ENCODE results near the gene CMPK2. TPM values are rescaled to one million over a fixed set of nuclear protein-coding genes. Genes with fewer than 3 reads are reported as not detected.
"Not testable (repeated sequence)": the region's sequence is repeated elsewhere in the genome, so short reads cannot be mapped to it uniquely, and the experiment has no call there.

The CMPK2 gene
- total and polyA plus RNA-seq, 2 donors from 2014 or later: 2.8 to 4.5 TPM

- H3K36me3 ChIP-seq (ENCODE audit: control insufficient read depth in 2 of 3, insufficient read depth in 3 of 3, low read length in 3 of 3): no peaks in the 10 kb centered on the region
- no peak for DNase-seq
- no peak overlapping the region for H3K27ac ChIP-seq (ENCODE audit: low read depth in 2 of 2, low read length in 2 of 2)
Observed at GRCh38 chr2:6908291-6908690, 42.6 kb upstream of the CMPK2 start.

GRCh38 chr2:6906165-6906741 lies 40.5 kb upstream of the CMPK2 start:
- H3K9me3 ChIP-seq (ENCODE audit: control insufficient read depth in 2 of 3, insufficient read depth in 1 of 3, low read length in 3 of 3): no peaks in the 10 kb centered on the region
- intact Hi-C loops (cut with DNase I): no loop called here
- H3K36me3 ChIP-seq (ENCODE audit: control insufficient read depth in 2 of 3, insufficient read depth in 3 of 3, low read length in 3 of 3): no peaks in the 10 kb centered on the region
- H3K27ac ChIP-seq (ENCODE audit: low read depth in 2 of 2, low read length in 2 of 2): no peak overlapping the region
- no peaks in the 10 kb centered on the region for H3K27me3 ChIP-seq (ENCODE audit: control insufficient read depth, insufficient read depth, low read length)
- no peak for TF ChIP-seq CTCF (IDR thresholded peaks at IDR 0.05; ENCODE audit: borderline replicate concordance, extremely low read depth, insufficient read depth)
- FAIRE-seq: no peak
- H3K4me1 ChIP-seq (ENCODE audit: control insufficient read depth in 2 of 3, insufficient read depth in 2 of 3, low read depth in 1 of 3, low read length in 3 of 3): no peaks in the 10 kb centered on the region
- DNase-seq: no peak
- no peak overlapping the region for H3K9ac ChIP-seq (ENCODE audit: low read length in 3 of 3)
- H3K4me3 ChIP-seq (ENCODE audit: low read length in 3 of 3): no peak overlapping the region

More at GRCh38 chr2:6908291-6908690, 42.6 kb upstream of the CMPK2 start:
- Histone ChIP-seq H3K9me3 (ENCODE audit: control insufficient read depth in 2 of 3, insufficient read depth in 1 of 3, low read length in 3 of 3) (no peaks in the 10 kb centered on the region), H3K9ac (ENCODE audit: low read length in 3 of 3) (no peak overlapping the region), H3K4me3 (ENCODE audit: low read length in 3 of 3) (no peak overlapping the region), H3K27me3 (ENCODE audit: control insufficient read depth, insufficient read depth, low read length) (no peaks in the 10 kb centered on the region), H3K4me1 (ENCODE audit: control insufficient read depth in 2 of 3, insufficient read depth in 2 of 3, low read depth in 1 of 3, low read length in 3 of 3) (no peaks in the 10 kb centered on the region)
- no peak for FAIRE-seq
- intact Hi-C loops (cut with DNase I): no loop called here
- TF ChIP-seq CTCF (IDR thresholded peaks at IDR 0.05; ENCODE audit: borderline replicate concordance, extremely low read depth, insufficient read depth): no peak

- Histone ChIP-seq H3K9me3 (ENCODE audit: control insufficient read depth in 2 of 3, insufficient read depth in 1 of 3, low read length in 3 of 3) (no peaks in the 10 kb centered on the region), H3K36me3 (ENCODE audit: control insufficient read depth in 2 of 3, insufficient read depth in 3 of 3, low read length in 3 of 3) (no peaks in the 10 kb centered on the region), H3K4me3 (ENCODE audit: low read length in 3 of 3) (no peak overlapping the region), H3K27ac (ENCODE audit: low read depth in 2 of 2, low read length in 2 of 2) (no peak overlapping the region), H3K9ac (ENCODE audit: low read length in 3 of 3) (no peak overlapping the region), H3K27me3 (ENCODE audit: control insufficient read depth, insufficient read depth, low read length) (no peaks in the 10 kb centered on the region), H3K4me1 (ENCODE audit: control insufficient read depth in 2 of 3, insufficient read depth in 2 of 3, low read depth in 1 of 3, low read length in 3 of 3) (no peaks in the 10 kb centered on the region)
- no peak for TF ChIP-seq CTCF (IDR thresholded peaks at IDR 0.05; ENCODE audit: borderline replicate concordance, extremely low read depth, insufficient read depth)
- no peak for DNase-seq
- intact Hi-C loops (cut with DNase I): no loop called here
- FAIRE-seq: no peak
Observed at GRCh38 chr2:6905668-6906067, 40.0 kb upstream of the CMPK2 start.

- H3K9me3 ChIP-seq (ENCODE audit: control insufficient read depth in 2 of 3, insufficient read depth in 1 of 3, low read length in 3 of 3); H3K27ac ChIP-seq (ENCODE audit: low read depth in 2 of 2, low read length in 2 of 2); H3K27me3 ChIP-seq (ENCODE audit: control insufficient read depth, insufficient read depth, low read length); H3K4me1 ChIP-seq (ENCODE audit: control insufficient read depth in 2 of 3, insufficient read depth in 2 of 3, low read depth in 1 of 3, low read length in 3 of 3); DNase-seq; intact Hi-C loops (cut with DNase I); H3K9ac ChIP-seq (ENCODE audit: low read length in 3 of 3); FAIRE-seq; H3K36me3 ChIP-seq (ENCODE audit: control insufficient read depth in 2 of 3, insufficient read depth in 3 of 3, low read length in 3 of 3); H3K4me3 ChIP-seq (ENCODE audit: low read length in 3 of 3): not testable (repeated sequence)
Observed at GRCh38 chr2:6902581-6902980, 36.9 kb upstream of the CMPK2 start.

Measured in kidney (tissue), 14 donors.